GM18505 (cell line): ENCODE results near the gene ICAM2.
"Not testable (repeated sequence)": the region's sequence is repeated elsewhere in the genome, so short reads cannot be mapped to it uniquely, and the experiment has no call there.

Experiments used
- ATAC-seq: cut with Tn5 transposase; IDR thresholded peaks from one replicate; pipeline ENCODE4 v1.9.1; 2021; ENCODE audit not compliant: unreplicated experiment
- POLR2A ChIP-seq: IDR thresholded peaks from 4 replicates; pipeline ENCODE4 v1.6.1; 2011; ENCODE audit warnings: borderline replicate concordance; ENCODE audit not compliant: insufficient read depth, insufficient read length; ENCODE audit errors: extremely low read depth

Gene ICAM2

DNA sequence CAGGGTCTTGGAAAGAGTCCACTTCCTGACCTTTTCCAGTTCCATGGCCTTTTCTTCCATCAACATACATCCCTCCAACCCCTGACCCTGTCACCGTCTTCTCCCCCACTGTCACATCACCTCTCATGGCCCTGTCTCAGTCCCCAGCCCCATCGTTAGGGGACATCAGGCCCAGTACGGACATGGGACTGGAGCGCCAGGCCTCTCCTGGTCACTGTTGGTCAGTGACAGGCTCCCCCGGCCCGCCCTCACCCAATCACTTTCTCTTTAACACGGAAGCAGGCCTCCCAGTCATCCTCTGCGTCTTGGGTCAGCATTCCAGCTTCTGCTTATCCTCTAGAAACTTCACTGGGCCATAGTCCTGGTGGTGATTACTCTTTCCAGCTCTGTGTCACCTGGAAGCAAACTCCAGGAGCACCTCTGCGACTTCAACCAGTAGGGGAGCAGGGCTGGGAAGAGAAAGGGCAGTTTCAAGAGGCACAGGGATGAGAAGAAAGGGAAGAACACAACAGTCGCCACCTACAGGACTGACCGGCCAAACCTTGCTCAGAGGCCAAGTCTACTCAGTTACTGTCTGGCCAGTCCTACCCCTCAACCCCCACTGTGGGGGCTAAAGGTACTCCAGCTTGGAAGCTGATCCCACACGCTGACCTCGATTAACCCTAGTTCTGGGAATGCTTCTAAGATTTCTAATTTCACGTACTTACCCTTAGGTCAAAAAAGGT, 15.9 kb upstream of the ICAM2 start:
- ATAC-seq, result no peak

DNA sequence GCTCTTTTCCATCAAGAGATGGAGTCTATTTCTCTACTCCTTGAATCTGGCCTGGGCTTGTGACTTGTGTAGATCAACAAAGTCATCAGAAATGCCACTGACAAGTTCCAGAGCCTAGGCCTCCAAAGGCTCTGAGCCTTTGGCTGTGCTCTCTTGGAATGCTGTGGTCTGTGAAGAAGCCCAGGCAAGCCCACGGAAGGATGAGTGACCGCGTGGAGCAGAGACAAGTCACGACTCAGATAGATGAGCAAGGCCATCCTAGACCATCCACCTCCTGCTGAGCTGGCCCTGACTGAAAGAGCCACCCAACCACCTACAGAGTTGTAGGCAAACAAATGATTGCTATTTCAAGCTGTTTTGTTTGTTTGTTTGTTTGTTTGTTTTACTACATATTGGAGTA, 11.6 kb upstream of the ICAM2 start:
- no peak for ATAC-seq
- TF ChIP-seq POLR2A, result no peak

More for the DNA sequence above, 15.9 kb upstream of the ICAM2 start:
- TF ChIP-seq POLR2A, result no peak

DNA sequence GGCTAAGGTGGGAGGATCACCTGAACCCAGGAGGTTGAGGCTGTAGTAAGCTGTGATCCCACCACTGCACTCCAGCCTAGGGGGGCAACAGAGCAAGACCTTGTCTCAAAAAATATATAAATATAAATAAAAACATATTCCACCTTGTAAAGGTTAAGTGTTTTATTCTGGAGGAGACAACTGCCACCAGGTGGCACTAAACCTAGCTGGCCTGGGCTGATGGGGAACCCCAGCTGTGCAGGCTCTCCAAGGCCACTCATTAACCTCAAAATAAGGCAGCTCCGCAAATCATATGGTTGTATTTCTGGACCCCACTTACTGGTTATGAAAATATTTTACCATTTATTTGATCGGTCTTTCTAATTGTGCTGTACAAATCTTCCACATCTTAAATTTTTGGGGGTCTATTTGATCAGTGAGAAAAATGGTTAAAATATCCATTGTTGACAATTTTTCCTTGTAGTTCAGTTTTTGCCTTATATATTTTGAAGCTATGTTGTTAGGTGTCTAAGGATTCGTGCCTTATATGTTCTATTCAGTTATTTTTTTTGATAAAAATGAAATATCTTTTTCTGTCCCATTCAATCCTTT, 8.5 kb upstream of the ICAM2 start:
- ATAC-seq, result no peak
- no peak for TF ChIP-seq POLR2A

DNA sequence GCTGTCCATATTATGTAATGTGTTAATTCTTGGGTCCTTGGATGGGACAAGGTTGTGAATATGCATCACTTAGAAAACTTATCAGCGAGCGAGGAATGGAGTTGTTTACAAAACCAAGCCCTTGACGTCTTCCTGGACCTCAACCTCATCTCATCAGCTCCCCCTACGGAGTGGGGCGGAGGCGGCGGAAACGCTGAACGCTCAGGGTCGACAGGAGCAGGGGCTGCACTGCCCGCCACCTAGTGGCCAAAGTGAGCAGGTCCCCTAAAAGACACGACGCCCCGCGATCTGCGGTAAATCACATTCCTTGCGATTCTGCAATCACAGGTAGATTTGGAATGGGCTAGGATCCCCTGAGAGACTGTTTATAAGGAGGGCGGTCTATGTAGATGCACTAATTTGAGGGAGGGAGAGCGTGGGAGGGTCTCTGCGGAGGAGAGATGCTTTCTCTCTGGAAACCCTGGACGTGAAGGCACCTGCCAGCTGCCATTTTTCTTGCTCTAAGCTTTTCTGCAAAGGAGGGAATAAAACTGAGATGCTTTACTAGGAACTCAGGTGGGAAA, 5.4 kb upstream of the ICAM2 start:
- no peak for ATAC-seq
- TF ChIP-seq POLR2A, result no peak

DNA sequence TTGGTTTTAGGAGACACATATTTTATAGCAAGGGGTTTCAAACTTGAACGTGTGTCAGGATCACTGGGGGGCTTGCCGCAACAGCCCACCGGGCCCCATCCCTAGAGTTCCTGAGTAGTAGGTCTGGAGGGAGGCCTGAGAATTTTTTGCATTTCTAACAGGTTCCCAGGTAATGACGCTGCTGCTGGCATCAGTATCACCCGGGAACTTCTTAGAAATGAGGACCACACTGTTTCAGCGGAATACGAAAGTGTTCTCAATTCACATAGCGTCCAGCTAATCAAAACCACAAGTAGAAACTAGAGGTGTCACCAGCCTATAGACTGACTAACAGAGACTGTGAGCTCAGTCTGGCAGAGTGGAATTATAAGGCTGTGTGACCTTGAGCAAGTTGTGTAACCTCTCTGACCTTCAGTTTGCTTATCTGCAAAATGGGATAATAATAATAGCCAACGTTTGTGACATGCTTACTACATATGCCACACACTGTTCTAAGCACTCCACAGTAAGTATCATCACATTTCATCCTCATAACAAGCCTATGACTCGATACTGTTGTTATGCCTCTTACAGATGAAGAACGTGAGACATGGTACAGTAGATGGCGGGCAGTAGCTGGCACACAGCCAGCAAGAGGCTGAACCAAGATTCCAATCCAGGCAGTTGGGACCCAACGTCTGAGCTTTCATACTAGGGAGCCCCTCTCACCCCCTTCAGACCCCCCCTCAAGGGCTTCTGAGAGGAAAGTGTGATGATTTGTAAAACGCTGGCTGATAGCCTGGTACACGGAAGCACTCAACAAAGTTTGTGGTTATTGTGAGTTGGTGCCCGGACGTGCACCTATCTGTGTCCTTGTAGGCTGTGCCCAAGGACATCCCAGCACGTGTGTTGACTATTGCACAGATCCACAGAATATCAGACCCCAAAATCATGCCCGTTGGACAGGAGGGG, 4.6 kb upstream of the ICAM2 start:
- no peak for TF ChIP-seq POLR2A
- ATAC-seq, result no peak

DNA sequence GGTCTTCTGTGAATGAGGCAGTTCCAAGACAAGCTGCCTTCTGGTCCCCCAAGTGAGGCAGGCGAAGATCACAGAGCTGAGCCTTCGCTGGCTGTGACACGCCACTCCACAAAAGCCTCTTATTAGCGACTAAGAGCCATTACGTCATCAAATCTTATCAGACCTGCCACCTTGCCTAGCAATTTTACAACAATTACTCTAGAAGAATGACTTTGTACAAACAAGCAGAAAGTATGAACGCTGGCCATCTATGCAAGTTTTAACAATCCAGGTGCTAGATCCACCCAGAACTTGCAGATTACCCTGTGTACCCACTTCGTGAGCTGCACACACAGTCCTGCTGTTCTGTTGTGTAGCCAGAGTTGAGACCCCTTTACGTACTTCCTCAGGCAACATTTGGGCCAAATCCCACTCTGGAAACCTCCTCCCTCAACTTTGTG, 3.8 kb upstream of the ICAM2 start:
- no peak for TF ChIP-seq POLR2A
- no peak for ATAC-seq

DNA sequence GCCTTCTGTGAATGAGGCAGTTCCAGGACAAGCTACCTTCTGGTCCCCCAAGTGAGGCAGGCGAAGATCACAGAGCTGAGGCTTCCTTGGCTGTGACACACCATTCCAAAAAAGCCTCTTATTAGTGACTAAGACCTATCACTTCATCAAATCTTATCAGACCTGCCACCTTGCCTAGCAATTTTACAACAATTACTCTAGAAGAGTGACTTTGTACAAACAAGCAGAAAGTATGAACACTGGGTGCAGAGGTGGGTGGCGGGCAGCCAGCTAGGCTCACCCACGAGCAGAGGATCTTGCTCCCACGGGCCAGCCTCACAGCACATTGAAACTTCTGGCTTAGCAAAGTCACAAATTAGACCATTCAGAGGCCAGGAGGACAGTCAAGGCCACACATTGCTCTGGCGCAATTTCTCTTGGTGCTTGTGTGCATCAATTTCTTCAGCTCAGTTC, 2.2 kb upstream of the ICAM2 start:
- no peak for ATAC-seq
- TF ChIP-seq POLR2A, result no peak

DNA sequence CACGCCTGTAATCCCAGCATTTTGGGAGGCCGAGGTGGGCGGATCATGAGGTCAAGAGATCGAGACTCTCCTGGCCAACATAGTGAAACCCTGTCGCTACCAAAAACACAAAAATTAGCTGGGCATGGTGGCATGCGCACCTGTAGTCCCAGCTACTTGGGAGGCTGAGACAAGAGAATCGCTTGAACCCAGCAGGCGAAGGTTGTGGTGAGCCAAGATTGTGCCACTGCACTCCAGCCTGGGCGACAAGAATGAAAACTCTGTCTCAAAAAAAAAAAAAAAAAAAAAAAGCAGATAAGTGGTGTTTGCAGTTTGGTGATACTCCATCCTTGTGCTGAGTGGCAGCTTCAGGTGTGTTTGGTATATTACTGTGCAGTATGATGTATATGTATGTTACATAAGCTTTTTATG, 877 bp downstream of the ICAM2 start:
- ATAC-seq, result not testable (repeated sequence)

DNA sequence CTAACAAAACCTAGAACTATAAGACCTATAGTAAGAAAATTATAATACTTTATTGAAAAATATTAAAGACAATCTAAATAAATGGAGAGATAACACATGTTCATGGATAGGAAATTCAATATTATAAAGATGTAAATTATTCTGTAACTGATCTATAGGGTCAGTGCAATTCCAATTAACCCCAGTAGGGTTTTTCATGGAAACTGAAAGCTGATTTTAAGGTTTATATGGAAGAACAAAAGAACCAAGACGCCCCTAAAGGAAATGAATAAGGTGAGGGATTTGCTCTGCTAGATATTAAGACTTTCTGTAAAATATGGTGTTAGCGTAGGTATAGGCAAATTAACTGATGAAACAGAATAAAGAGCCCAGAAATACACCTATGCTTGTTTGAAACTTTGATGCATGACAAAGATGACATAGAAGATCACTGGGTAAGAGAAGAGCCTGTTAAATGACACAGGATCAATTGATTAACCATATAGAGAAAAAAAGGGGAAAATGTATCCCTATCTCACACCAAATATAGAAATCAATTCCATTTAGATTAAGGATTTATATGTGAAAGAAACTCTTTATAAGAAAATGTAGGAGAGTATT, 3.0 kb downstream of the ICAM2 start:
- no peak for TF ChIP-seq POLR2A
- no peak for ATAC-seq

DNA sequence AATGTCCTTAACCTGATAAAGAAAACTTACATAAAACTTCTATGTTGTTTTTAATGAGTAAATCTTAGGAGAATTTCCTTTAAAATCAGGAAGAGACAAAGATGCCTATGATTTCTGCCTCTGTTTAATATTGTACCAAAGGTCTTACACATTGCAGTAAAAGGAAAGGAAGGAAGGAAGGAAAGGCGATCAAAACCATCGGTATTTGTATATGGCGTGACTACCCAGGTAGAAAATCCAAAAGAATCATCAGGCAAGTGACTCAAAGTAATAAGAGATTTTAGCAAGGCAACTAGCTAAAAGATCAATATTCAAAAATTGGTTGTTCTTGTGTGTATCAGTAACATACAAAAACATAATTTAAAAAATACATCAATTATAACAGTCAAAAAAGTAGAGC, 3.5 kb downstream of the ICAM2 start:
- TF ChIP-seq POLR2A, result no peak
- no peak for ATAC-seq

DNA sequence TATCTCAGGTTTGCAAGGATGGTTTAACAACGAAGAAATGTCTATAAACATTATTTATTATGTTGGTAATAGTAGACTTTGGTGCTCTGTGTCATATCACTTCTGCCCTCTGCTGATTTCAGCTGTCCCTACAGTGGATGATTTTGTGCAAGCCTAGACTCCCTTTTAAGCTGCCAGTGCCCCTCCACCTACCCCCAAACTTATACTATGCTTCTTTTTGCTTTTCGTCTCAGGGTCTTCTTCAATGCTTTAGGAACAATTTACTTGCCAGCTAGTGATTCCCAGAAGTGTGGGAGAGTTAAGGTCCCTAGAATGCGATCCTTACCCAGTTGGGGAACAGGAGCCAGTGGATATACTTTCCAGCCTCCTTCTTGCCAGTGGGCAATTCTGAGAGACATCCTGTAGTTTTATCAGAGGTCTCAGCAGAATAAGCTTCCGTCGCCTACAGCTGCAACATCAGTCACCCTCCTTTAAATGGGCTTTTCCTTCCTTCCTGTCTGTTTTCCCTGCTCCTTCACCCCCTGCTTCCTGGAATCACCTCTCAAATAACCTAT, 4.1 kb downstream of the ICAM2 start:
- no peak for TF ChIP-seq POLR2A
- ATAC-seq, result no peak

DNA sequence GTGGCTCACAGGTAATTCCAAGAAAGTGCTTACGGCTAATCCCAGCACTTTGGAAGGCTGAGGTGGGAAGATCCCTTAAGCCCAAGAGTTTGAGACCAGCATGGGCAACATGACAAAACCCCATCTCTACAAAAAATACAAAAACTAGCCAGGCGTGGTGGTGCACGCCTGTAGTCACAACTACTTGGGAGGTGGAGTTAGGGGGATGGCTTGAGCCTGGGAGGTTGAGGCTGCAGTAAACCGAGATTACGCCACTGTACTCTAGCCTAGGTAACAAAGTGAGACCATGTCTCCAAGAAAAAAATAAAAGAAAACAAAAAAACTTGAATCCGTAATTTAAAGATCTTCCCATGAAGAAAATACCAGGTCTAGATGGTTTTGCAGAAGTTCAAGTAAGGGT, 5.0 kb downstream of the ICAM2 start:
- no peak for TF ChIP-seq POLR2A
- no peak for ATAC-seq
